GM12891 (cell line): ENCODE data around the gene TBCD.

Experiments used
- POLR2A ChIP-seq: IDR thresholded peaks from 2 replicates; pipeline ENCODE4 v1.6.1; 2011; ENCODE audit warnings: low read depth, low read length, control low read depth
- POLR2AphosphoS5 ChIP-seq: IDR thresholded peaks from 2 replicates; pipeline ENCODE4 v1.6.1; 2011; ENCODE audit warnings: low read depth, low read length, control low read depth
- POU2F2 ChIP-seq: IDR thresholded peaks from 2 replicates; pipeline ENCODE4 v1.6.1; 2011; ENCODE audit warnings: low read depth, mild to moderate bottlenecking, control low read depth, low read length, moderate library complexity
- SPI1 ChIP-seq: IDR thresholded peaks from 2 replicates; pipeline ENCODE4 v1.6.1; 2011; ENCODE audit warnings: low read depth, low read length, control low read depth
- TAF1 ChIP-seq: IDR thresholded peaks from 2 replicates; pipeline ENCODE4 v1.6.1; 2011; ENCODE audit warnings: low read depth, low read length, control low read depth

DNA sequence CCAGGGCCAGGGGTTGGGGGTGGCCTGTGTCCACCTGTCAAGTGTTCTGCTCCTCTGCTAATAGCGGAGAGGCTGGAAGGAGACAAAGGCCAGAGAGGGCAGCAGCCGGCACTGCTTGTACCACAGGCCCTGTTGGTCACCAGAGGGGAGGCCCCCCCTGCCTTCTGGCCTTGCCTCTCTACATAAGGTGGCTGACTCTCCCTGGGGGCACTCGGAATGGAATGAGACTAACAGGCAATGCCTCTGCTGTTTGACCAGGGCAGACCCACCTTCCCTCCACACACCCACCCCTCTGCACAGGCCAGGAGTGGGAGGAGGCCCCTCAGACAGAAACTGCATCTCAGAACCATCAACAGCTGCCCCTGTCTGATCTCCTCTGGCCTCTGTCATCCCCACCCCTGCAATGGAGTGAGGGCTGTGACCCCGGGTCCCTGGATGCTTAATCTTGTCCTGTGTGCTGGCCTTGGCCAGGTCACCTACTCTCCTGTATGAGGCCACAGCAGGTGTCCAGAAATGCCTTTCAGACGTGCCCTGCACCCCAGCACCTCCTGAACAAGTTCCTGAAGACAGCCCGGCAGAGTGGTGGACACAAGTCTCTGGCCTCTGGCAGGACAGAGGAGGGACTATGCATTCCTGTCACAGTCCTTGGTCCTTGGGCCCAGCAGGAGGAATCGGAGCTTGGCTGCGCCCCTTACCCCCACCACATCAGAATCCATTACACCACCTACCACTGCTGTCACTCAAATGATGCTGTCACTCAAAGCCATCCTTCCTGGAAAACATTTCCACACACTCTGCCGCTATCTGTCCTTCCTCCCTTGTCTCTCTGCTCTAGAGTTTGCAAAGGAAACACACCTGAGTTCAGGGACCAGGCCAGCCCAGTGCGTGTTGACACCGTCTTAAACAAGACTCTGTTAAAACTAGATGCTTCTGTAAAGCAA, 195.5 kb downstream of the TBCD start:
- TF ChIP-seq POLR2A (no peak), POU2F2 (no peak), TAF1 (no peak), POLR2AphosphoS5 (no peak), SPI1 (no peak)
